ENCODE measurements around the gene HCK. TPM values are rescaled to one million over a fixed set of nuclear protein-coding genes. Genes with fewer than 3 reads are reported as not detected.

Gene HCK
- total RNA-seq, 2 donors from 2014 or later, result 29.0 to 38.1 TPM

DNA sequence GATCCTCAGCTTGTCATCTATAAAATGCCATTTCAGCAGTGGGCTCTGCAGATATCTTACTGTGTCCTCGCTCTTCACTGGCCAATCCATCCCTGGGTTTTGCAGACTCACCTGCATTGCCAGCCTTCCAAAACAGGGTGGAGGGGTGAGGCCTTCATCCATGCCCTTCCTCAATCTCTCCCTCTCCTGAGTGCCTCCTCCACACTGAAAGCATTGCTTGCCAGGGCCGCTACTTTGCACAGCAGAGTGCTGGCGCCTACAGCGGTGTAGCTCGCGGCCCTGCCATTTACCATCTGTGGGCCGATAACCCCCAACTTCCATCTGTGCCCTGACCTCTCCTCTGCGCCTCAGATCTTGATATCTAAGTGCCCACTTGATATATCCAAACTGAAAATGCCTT lies 86.9 kb downstream of the HCK start:
- Histone ChIP-seq H3K27me3 (replicated peaks; ENCODE audit: insufficient read depth) (no peaks in the 10 kb centered on the region), H3K4me1 (ENCODE audit: control insufficient read depth in 1 of 2, low read depth in 2 of 2) (no peaks in the 10 kb centered on the region), H3K36me3 (peaks cover 60% of the 10 kb centered on the region), H3K27ac (no peak overlapping the region), H3K9me3 (no peaks in the 10 kb centered on the region), H3K4me3 (no peak overlapping the region)
- ATAC-seq (ENCODE audit: insufficient number of reproducible peaks, low FRiP score, low read depth) (no peak), DNase-seq (ENCODE audit: low spot score) (no peak)
- no peak for TF ChIP-seq CTCF (IDR thresholded peaks at IDR 0.05)

- no peak overlapping the region for H3K4me3 ChIP-seq
- no peaks in the 10 kb centered on the region for H3K9me3 ChIP-seq
- DNase-seq (ENCODE audit: low spot score) (no peak), ATAC-seq (ENCODE audit: insufficient number of reproducible peaks, low FRiP score, low read depth) (no peak)
- peaks cover 70% of the 10 kb centered on the region for H3K36me3 ChIP-seq
- no peaks in the 10 kb centered on the region for H3K27me3 ChIP-seq (replicated peaks; ENCODE audit: insufficient read depth)
- H3K27ac ChIP-seq, result no peak overlapping the region
- H3K4me1 ChIP-seq (ENCODE audit: control insufficient read depth in 1 of 2, low read depth in 2 of 2), result no peaks in the 10 kb centered on the region
- TF ChIP-seq CTCF (IDR thresholded peaks at IDR 0.05), result no peak
Measured at GRCh38 chr20:32139947-32140346, 87.9 kb downstream of the HCK start.

- H3K36me3 ChIP-seq, result peaks cover 77% of the 10 kb centered on the region
- no peaks in the 10 kb centered on the region for H3K9me3 ChIP-seq
- no peak overlapping the region for H3K4me3 ChIP-seq
- TF ChIP-seq CTCF (IDR thresholded peaks at IDR 0.05), result no peak
- H3K27ac ChIP-seq, result no peak overlapping the region
- no peaks in the 10 kb centered on the region for H3K27me3 ChIP-seq (replicated peaks; ENCODE audit: insufficient read depth)
- ATAC-seq (ENCODE audit: insufficient number of reproducible peaks, low FRiP score, low read depth) (no peak), DNase-seq (ENCODE audit: low spot score) (no peak)
- H3K4me1 ChIP-seq (ENCODE audit: control insufficient read depth in 1 of 2, low read depth in 2 of 2), result no peaks in the 10 kb centered on the region
Measured at GRCh38 chr20:32140603-32141002, 88.6 kb downstream of the HCK start.

DNA sequence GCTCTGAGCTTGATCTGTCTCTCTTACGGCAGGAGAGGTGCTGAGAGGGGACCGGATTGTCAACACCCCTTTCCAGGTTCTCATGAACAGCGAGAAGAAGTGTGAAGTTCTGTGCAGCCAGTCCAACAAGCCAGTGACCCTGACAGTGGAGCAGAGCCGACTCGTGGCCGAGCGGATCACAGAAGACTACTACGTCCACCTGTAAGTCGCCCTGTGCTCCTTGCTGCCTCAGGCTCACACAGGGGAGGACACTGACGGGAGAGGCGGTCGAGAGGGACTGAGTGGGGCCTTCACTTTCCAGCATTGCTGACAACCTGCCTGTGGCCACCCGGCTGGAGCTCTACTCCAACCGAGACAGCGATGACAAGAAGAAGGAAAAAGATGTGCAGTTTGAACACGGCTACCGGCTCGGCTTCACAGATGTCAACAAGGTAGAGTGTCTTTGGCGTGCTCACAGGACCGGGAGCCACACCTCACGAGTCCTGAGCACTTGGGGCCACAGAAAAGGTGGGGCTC lies 89.5 kb downstream of the HCK start:
- TF ChIP-seq CTCF (IDR thresholded peaks at IDR 0.05), result no peak
- Histone ChIP-seq H3K27ac (no peak overlapping the region), H3K9me3 (no peaks in the 10 kb centered on the region), H3K36me3 (peaks cover 84% of the 10 kb centered on the region), H3K4me1 (ENCODE audit: control insufficient read depth in 1 of 2, low read depth in 2 of 2) (no peaks in the 10 kb centered on the region), H3K4me3 (no peak overlapping the region), H3K27me3 (replicated peaks; ENCODE audit: insufficient read depth) (no peaks in the 10 kb centered on the region)
- ATAC-seq (ENCODE audit: insufficient number of reproducible peaks, low FRiP score, low read depth) (no peak), DNase-seq (ENCODE audit: low spot score) (no peak)

DNA sequence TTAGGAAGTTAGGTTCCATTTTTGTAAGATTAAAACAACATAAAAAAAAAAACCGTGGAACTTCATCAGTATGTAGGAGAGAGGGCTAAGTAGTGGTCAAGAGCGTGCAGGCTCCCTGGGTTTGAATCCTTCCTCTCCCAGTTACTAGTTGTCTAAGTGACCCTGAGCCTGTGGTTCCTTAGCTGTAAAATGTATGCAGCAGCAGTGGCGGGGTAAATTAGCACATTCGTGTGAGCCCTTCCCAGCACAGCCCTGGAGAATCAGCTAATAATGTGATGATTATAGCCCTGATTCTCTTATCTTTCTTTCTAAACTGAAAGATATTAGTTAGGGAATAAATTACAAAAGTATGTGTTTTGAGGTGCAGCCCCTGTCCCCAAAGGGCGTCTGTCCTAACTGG lies 90.0 kb downstream of the HCK start:
- Histone ChIP-seq H3K9me3 (no peaks in the 10 kb centered on the region), H3K4me1 (ENCODE audit: control insufficient read depth in 1 of 2, low read depth in 2 of 2) (no peaks in the 10 kb centered on the region), H3K36me3 (peaks cover 80% of the 10 kb centered on the region), H3K27ac (no peak overlapping the region), H3K27me3 (replicated peaks; ENCODE audit: insufficient read depth) (no peaks in the 10 kb centered on the region), H3K4me3 (no peak overlapping the region)
- ATAC-seq (ENCODE audit: insufficient number of reproducible peaks, low FRiP score, low read depth) (no peak), DNase-seq (ENCODE audit: low spot score) (no peak)
- no peak for TF ChIP-seq CTCF (IDR thresholded peaks at IDR 0.05)
